COLO829 (cell line): ENCODE results near the gene LSP1.

Experiments used
- DNase-seq: peaks from one replicate; pipeline ENCODE4 v3.0.0; 2012; ENCODE audit warnings: low spot score

LSP1 gene

GRCh38 chr11:1837171-1838076, 15.5 kb upstream of the LSP1 start:
- no peak for DNase-seq

- DNase-seq = no peak
Measured at GRCh38 chr11:1838077-1838425, 14.8 kb upstream of the LSP1 start.

- DNase-seq = no peak
Measured at GRCh38 chr11:1838426-1839144, 14.3 kb upstream of the LSP1 start, which contains the start of gene TNNI2. TNNI2 (plus strand) TSS chr11:1838981; CDS start chr11:1839697, 716 bp downstream.

- no peak for DNase-seq
Measured at GRCh38 chr11:1839204-1839923, 13.5 kb upstream of the LSP1 start.

GRCh38 chr11:1839924-1840779, 12.7 kb upstream of the LSP1 start:
- no peak for DNase-seq

- no peak for DNase-seq
Measured at GRCh38 chr11:1840780-1841480, 12.0 kb upstream of the LSP1 start.

- no peak for DNase-seq
Measured at GRCh38 chr11:1841511-1842148, 11.3 kb upstream of the LSP1 start.

- DNase-seq = no peak
Measured at GRCh38 chr11:1842149-1843097, 10.5 kb upstream of the LSP1 start.

GRCh38 chr11:1843098-1843473, 9.8 kb upstream of the LSP1 start:
- DNase-seq = no peak

- DNase-seq = no peak
Measured at GRCh38 chr11:1843796-1844195, 9.1 kb upstream of the LSP1 start.

GRCh38 chr11:1844221-1845094, 8.4 kb upstream of the LSP1 start:
- DNase-seq = no peak

GRCh38 chr11:1845095-1845429, 7.8 kb upstream of the LSP1 start:
- no peak for DNase-seq

- DNase-seq = no peak
Measured at GRCh38 chr11:1845561-1846452, 7.1 kb upstream of the LSP1 start.

- DNase-seq = no peak
Measured at GRCh38 chr11:1846453-1846932, 6.4 kb upstream of the LSP1 start.

GRCh38 chr11:1847006-1847735, 5.7 kb upstream of the LSP1 start:
- no peak for DNase-seq

GRCh38 chr11:1847926-1848639, 4.8 kb upstream of the LSP1 start:
- DNase-seq = no peak
